Heart left ventricle (tissue), 16 donors: ENCODE measurements around the gene SIGLEC12. TPM values are rescaled to one million over a fixed set of nuclear protein-coding genes. Genes with fewer than 3 reads are reported as not detected.
"Not testable (repeated sequence)": the region's sequence is repeated elsewhere in the genome, so short reads cannot be mapped to it uniquely, and the experiment has no call there.

Source experiments
- ATAC-seq, 4 donors: fragments of 200-7000 bp; cut with Tn5 transposase; one replicate each; pipeline ENCODE4 v1.9.1; 2020 to 2022; ENCODE audit warnings: moderate library complexity in 4 of 4, mild to moderate bottlenecking in 3 of 4, moderate number of reproducible peaks in 1 of 4
- DNase-seq, 5 donors: peaks; one replicate each; pipeline ENCODE4 v3.0.0-alpha.2; 2020
- H3K27ac ChIP-seq, 12 donors: fragments of 200-600 bp; sonication (generic) in 4 of 12; one replicate each; pipeline versions ENCODE4 v1.5.0 to v1.8.0; 2016 to 2022; ENCODE audit warnings: mild to moderate bottlenecking in 2 of 12
- H3K27me3 ChIP-seq, 9 donors: fragments of 200-600 bp; sonication (generic) in 2 of 9; one replicate each; pipeline versions ENCODE4 v1.5.1 to v1.8.0; 2016 to 2022; ENCODE audit warnings: mild to moderate bottlenecking in 3 of 9
- H3K36me3 ChIP-seq, 9 donors: fragments of 200-600 bp; sonication (generic) in 2 of 9; one replicate each; pipeline versions ENCODE4 v1.5.0 to v1.8.0; 2018 to 2022; ENCODE audit warnings: mild to moderate bottlenecking in 2 of 9
- H3K4me1 ChIP-seq, 12 donors: fragments of 200-600 bp; sonication (generic) in 4 of 12; one replicate each; pipeline versions ENCODE4 v1.5.0 to v1.8.0; 2016 to 2022; ENCODE audit warnings: mild to moderate bottlenecking in 3 of 12
- H3K4me3 ChIP-seq, 12 donors: fragments of 200-600 bp; sonication (generic) in 4 of 12; one replicate each; pipeline versions ENCODE4 v1.5.0 to v1.8.0; 2017 to 2022; ENCODE audit warnings: mild to moderate bottlenecking in 9 of 12, moderate library complexity in 4 of 12
- H3K9me3 ChIP-seq, 12 donors: fragments of 200-600 bp; sonication (generic) in 4 of 12; one replicate each; pipeline versions ENCODE4 v1.5.0 to v1.8.0; 2016 to 2022; ENCODE audit warnings: mild to moderate bottlenecking in 1 of 12
- CTCF ChIP-seq, 12 donors: fragments of 200-600 bp; sonication (generic) in 4 of 12; IDR thresholded peaks; one replicate each; pipeline versions ENCODE4 v1.5.0 to v1.8.0; 2018 to 2022; ENCODE audit warnings: antibody characterized with exemption in 12 of 12, mild to moderate bottlenecking in 5 of 12
- POLR2A ChIP-seq, 2 donors: fragments of 450-650 bp; IDR thresholded peaks; one replicate each; pipeline ENCODE4 v1.6.1; 2017; ENCODE audit warnings: antibody characterized with exemption in 2 of 2, mild to moderate bottlenecking in 2 of 2, moderate library complexity in 2 of 2
- WGBS, 4 donors: extraction: QIAGEN DNeasy Blood & Tissue Kit in 2 of 4; methylation state at CpG; one replicate each; pipeline versions ENCODE4 v1.1.5 to v1.1.7; 2013 to 2018; 5-methylcytosine and 5-hydroxymethylcytosine counted together
- intact Hi-C, 10 donors: fragments of 100-400 bp; cut with DNase I; formaldehyde crosslinking; loops; one replicate each; pipeline versions ENCODE4 v1.11.1 to v1.14.2; 2022
- polyA plus RNA-seq, 2 donors: library from polyadenylated mRNA; stranded (reverse); fragments of 200-250 nt; gene quantifications; one replicate each; pipeline ENCODE4 v1.2.3, GENCODE V29; 2013
- total RNA-seq, 9 donors: library from RNA; depleted of rRNA in 2 of 9; stranded (reverse); fragments of >200 nt in 2 of 9; fragmentation: NEBNext Ultra II Directional in 3 of 9; extraction: Animal tissue kit (Norgen Biotek cat#: 25700) in 3 of 9; gene quantifications; one replicate each; pipeline versions ENCODE4 v1.1.0 to v1.2.4, GENCODE V29; 2016 to 2023
- donor health status: ischemic (EF 13 %, LVEDD 7.1; RV severe dilation, severe dysfunction).
- donor health status: healthy with polysubstance abuse.
- donor health status: DM: no; HTN: yes; CAD: no.
- donor health status: DM: no; HTN: no; CAD: no.
- donor health status: ischemic (EF 25% LVEDD 6.9; RV normal size, moderate dysfunction).
- donor health status: ischemic (EF 25% LVEDD 5.7; RV mildly dilated, moderate dysfunction).
- donor health status: healthy.
- donor health status: DM: yes; HTN: yes; CAD: no.
- donor health status: ischemic (EF 35%, LVEDD 5.7; RV mildly dilated, moderate dysfunction).
- donor health status: nonischemic (EF 11% LVEDD 7.7; RV severe dilation, severe dysfunction).
- donor health status: DM: yes; HTN: yes; CAD: no.
- donor health status: PGD.
- donor health status: ischemic (EF 29% LVEDD 5.4; RV normal size, mild dysfunction).
- donor health status: nonischemic (EF 23%, LVEDD 6.1; RV moderate dilation, normal function).

Gene SIGLEC12
- total and polyA plus RNA-seq, 11 donors, result 0.15 to 0.43 (median 0.21) TPM; not detected in 6

GRCh38 chr19:51466723-51467122, 34.9 kb downstream of the SIGLEC12 start:
- Histone ChIP-seq H3K9me3 (no peaks in the 10 kb centered on the region), H3K4me1 (peaks cover 0 to 35% (median 0%) of the 10 kb centered on the region in 12 donors), H3K27ac (no peak overlapping the region), H3K36me3 (no peaks in the 10 kb centered on the region), H3K4me3 (no peak overlapping the region), H3K27me3 (peaks cover 0 to 32% (median 15%) of the 10 kb centered on the region in 9 donors)
- TF ChIP-seq CTCF (IDR thresholded peaks at IDR 0.05) (no peak), POLR2A (IDR thresholded peaks at IDR 0.05) (no peak)
- WGBS, 4 donors, result 51 to 59% (median 52%) methylated on average over 3 of the region's 3 CpGs
- DNase-seq (no peak), ATAC-seq (no peak)
- intact Hi-C loops, result no loop called here

GRCh38 chr19:51463976-51464581, 37.5 kb downstream of the SIGLEC12 start:
- H3K4me3 ChIP-seq, result peak overlapping the region in 1 of 12 donors; percentile 3
- H3K4me1 ChIP-seq, result peaks cover 0 to 49% (median 0%) of the 10 kb centered on the region in 12 donors
- H3K27me3 ChIP-seq, result peaks cover 0 to 45% (median 12%) of the 10 kb centered on the region in 9 donors
- H3K36me3 ChIP-seq, H3K9me3 ChIP-seq, H3K27ac ChIP-seq, intact Hi-C loops, DNase-seq, ATAC-seq: not testable (repeated sequence)
- WGBS, 4 donors, result 21 to 40% (median 27%) methylated on average over 13 to 15 of the region's 33 CpGs

GRCh38 chr19:51462681-51463080, 38.9 kb downstream of the SIGLEC12 start:
- Histone ChIP-seq H3K27me3 (peaks cover 0 to 51% (median 12%) of the 10 kb centered on the region in 9 donors), H3K27ac (no peak overlapping the region)
- intact Hi-C loops, result no loop called here

GRCh38 chr19:51462276-51462675, 39.3 kb downstream of the SIGLEC12 start:
- no peaks in the 10 kb centered on the region for H3K9me3 ChIP-seq
- DNase-seq (no peak), ATAC-seq (no peak)
- peaks cover 0 to 42% (median 0%) of the 10 kb centered on the region in 12 donors for H3K4me1 ChIP-seq
- H3K27ac ChIP-seq, result peak overlapping the region in 1 of 12 donors; percentile 76
- TF ChIP-seq POLR2A (IDR thresholded peaks at IDR 0.05) (no peak), CTCF (IDR thresholded peaks at IDR 0.05) (no peak)
- peaks cover 0 to 55% (median 12%) of the 10 kb centered on the region in 9 donors for H3K27me3 ChIP-seq
- 75 to 81% (median 76%) methylated on average over 5 to 7 of the region's 7 CpGs for WGBS, 4 donors
- no peak overlapping the region for H3K4me3 ChIP-seq
- no peaks in the 10 kb centered on the region for H3K36me3 ChIP-seq
- intact Hi-C loops, result no loop called here

More at GRCh38 chr19:51462681-51463080, 38.9 kb downstream of the SIGLEC12 start:
- Histone ChIP-seq H3K4me3 (no peak overlapping the region), H3K9me3 (no peaks in the 10 kb centered on the region), H3K4me1 (peaks cover 0 to 44% (median 0%) of the 10 kb centered on the region in 12 donors), H3K36me3 (no peaks in the 10 kb centered on the region)
- 72 to 82% (median 78%) methylated on average over 5 to 10 of the region's 10 CpGs for WGBS, 4 donors
- no peak for DNase-seq
- TF ChIP-seq POLR2A (IDR thresholded peaks at IDR 0.05), result no peak
- TF ChIP-seq CTCF (IDR thresholded peaks at IDR 0.05), result no peak
- no peak for ATAC-seq
